Urothelium cell line (cell line): Measurements from ENCODE around the gene AGK.

ENCODE experiments used
- DNase-seq: peaks from one replicate; pipeline ENCODE4 v3.0.0; 2011; ENCODE audit warnings: low spot score, mixed read lengths
- FAIRE-seq: peaks from 2 replicates; lab custom pipeline; 2011; peaks lifted over from hg19 to GRCh38; lab: Jason Lieb, UNC

AGK gene

GRCh38 chr7:141584935-141585334 lies 33.7 kb downstream of the AGK start:
- DNase-seq, result no peak
- no peak for FAIRE-seq

GRCh38 chr7:141585592-141586510 lies 34.6 kb downstream of the AGK start:
- FAIRE-seq, result no peak
- peak; percentile 63 for DNase-seq

- no peak for DNase-seq
- no peak for FAIRE-seq
Observed at GRCh38 chr7:141586878-141587277, 35.7 kb downstream of the AGK start.

- no peak for FAIRE-seq
- DNase-seq, result no peak
Observed at GRCh38 chr7:141587304-141587703, 36.1 kb downstream of the AGK start.

- FAIRE-seq, result no peak
- DNase-seq, result no peak
Observed at GRCh38 chr7:141588912-141589311, 37.7 kb downstream of the AGK start.

- FAIRE-seq (no peak), DNase-seq (no peak)
Observed at GRCh38 chr7:141590071-141590470, 38.9 kb downstream of the AGK start.

GRCh38 chr7:141590666-141591065 lies 39.5 kb downstream of the AGK start:
- DNase-seq (no peak), FAIRE-seq (no peak)

- DNase-seq, result no peak
Observed at GRCh38 chr7:141593134-141593533, 41.9 kb downstream of the AGK start.

GRCh38 chr7:141597966-141598365 lies 46.8 kb downstream of the AGK start:
- FAIRE-seq (no peak), DNase-seq (no peak)

More at GRCh38 chr7:141593134-141593533, 41.9 kb downstream of the AGK start:
- no peak for FAIRE-seq

GRCh38 chr7:141598408-141598807 lies 47.2 kb downstream of the AGK start:
- FAIRE-seq (no peak), DNase-seq (no peak)

- DNase-seq, result no peak
- no peak for FAIRE-seq
Observed at GRCh38 chr7:141600168-141601006, 49.2 kb downstream of the AGK start.

- FAIRE-seq, result no peak
- DNase-seq, result no peak
Observed at GRCh38 chr7:141609576-141609975, 58.4 kb downstream of the AGK start.

GRCh38 chr7:141610671-141611070 lies 59.5 kb downstream of the AGK start:
- DNase-seq (no peak), FAIRE-seq (no peak)

- DNase-seq, result no peak
- FAIRE-seq, result no peak
Observed at GRCh38 chr7:141612861-141613260, 61.7 kb downstream of the AGK start.

GRCh38 chr7:141617280-141617679 lies 66.1 kb downstream of the AGK start:
- DNase-seq (no peak), FAIRE-seq (no peak)

- FAIRE-seq, result no peak
- no peak for DNase-seq
Observed at GRCh38 chr7:141619745-141620144, 68.5 kb downstream of the AGK start.

GRCh38 chr7:141624763-141625162 lies 73.6 kb downstream of the AGK start:
- FAIRE-seq (no peak), DNase-seq (no peak)

- FAIRE-seq (no peak), DNase-seq (no peak)
Observed at GRCh38 chr7:141630621-141631020, 79.4 kb downstream of the AGK start.

- no peak for DNase-seq
- no peak for FAIRE-seq
Observed at GRCh38 chr7:141631525-141631924, 80.3 kb downstream of the AGK start.

GRCh38 chr7:141634065-141634464 lies 82.9 kb downstream of the AGK start:
- FAIRE-seq (no peak), DNase-seq (no peak)

GRCh38 chr7:141636053-141636452 lies 84.8 kb downstream of the AGK start:
- FAIRE-seq (no peak), DNase-seq (no peak)
